Osteoblast (primary cell): ENCODE results near the gene CDC27. TPM values are rescaled to one million over a fixed set of nuclear protein-coding genes. Genes with fewer than 3 reads are reported as not detected.

Source experiments
- DNase-seq: peaks from one replicate; pipeline ENCODE4 v3.0.0; 2011; ENCODE audit warnings: low spot score, mixed read lengths; ENCODE audit not compliant: insufficient read length; ENCODE audit errors: missing footprints
- H2AFZ ChIP-seq: 2 replicates; pipeline ENCODE4 v1.6.0; 2011; ENCODE audit warnings: mild to moderate bottlenecking, low read length
- H3K27ac ChIP-seq: 2 replicates; pipeline ENCODE4 v1.5.1; 2011; ENCODE audit warnings: mild to moderate bottlenecking, low read depth, low read length, moderate library complexity
- H3K27me3 ChIP-seq: 2 replicates; pipeline ENCODE4 v1.6.0; 2012; ENCODE audit warnings: mild to moderate bottlenecking, control low read depth, inconsistent platforms, low read length, moderate library complexity; ENCODE audit not compliant: insufficient read depth
- H3K36me3 ChIP-seq: 2 replicates; pipeline ENCODE4 v1.5.1; 2011; ENCODE audit warnings: mild to moderate bottlenecking, low read length, control low read depth, moderate library complexity; ENCODE audit not compliant: insufficient read depth
- H3K4me1 ChIP-seq: 2 replicates; pipeline ENCODE4 v1.5.1; 2011; ENCODE audit warnings: mild to moderate bottlenecking, low read length, control low read depth, moderate library complexity; ENCODE audit not compliant: insufficient read depth
- H3K4me2 ChIP-seq: 2 replicates; pipeline ENCODE4 v1.6.0; 2011; ENCODE audit warnings: mild to moderate bottlenecking, low read length; ENCODE audit not compliant: insufficient read depth
- H3K4me3 ChIP-seq: fragments of 200-600 bp; sonication (generic); 3 replicates; pipeline ENCODE4 v1.5.1; 2012; ENCODE audit warnings: mild to moderate bottlenecking, low read length, inconsistent platforms; ENCODE audit not compliant: insufficient read depth
- H3K79me2 ChIP-seq: 2 replicates; pipeline ENCODE4 v1.6.0; 2012; ENCODE audit warnings: mild to moderate bottlenecking, low read length, control low read depth, inconsistent platforms; ENCODE audit not compliant: insufficient read depth
- H3K9me3 ChIP-seq: 2 replicates; pipeline ENCODE4 v1.5.1; 2011; ENCODE audit warnings: low read depth, low read length, control low read depth
- H4K20me1 ChIP-seq: 2 replicates; pipeline ENCODE4 v1.6.0; 2012; ENCODE audit warnings: mild to moderate bottlenecking, low read length, control low read depth; ENCODE audit not compliant: insufficient read depth
- total RNA-seq: library from RNA; depleted of rRNA; stranded (reverse); fragments of >200 nt; gene quantifications from 2 replicates; pipeline ENCODE4 v1.2.3, GENCODE V29; 2012
- TF ChIP-seq, protein P1 (sequence below): IDR thresholded peaks from 2 replicates; pipeline ENCODE4 v1.5.1; 2011; ENCODE audit warnings: mild to moderate bottlenecking, low read depth, low read length, moderate library complexity; ENCODE audit errors: extremely low read depth

CDC27 gene
- total RNA-seq, 1 donor, result 80.3 TPM

DNA sequence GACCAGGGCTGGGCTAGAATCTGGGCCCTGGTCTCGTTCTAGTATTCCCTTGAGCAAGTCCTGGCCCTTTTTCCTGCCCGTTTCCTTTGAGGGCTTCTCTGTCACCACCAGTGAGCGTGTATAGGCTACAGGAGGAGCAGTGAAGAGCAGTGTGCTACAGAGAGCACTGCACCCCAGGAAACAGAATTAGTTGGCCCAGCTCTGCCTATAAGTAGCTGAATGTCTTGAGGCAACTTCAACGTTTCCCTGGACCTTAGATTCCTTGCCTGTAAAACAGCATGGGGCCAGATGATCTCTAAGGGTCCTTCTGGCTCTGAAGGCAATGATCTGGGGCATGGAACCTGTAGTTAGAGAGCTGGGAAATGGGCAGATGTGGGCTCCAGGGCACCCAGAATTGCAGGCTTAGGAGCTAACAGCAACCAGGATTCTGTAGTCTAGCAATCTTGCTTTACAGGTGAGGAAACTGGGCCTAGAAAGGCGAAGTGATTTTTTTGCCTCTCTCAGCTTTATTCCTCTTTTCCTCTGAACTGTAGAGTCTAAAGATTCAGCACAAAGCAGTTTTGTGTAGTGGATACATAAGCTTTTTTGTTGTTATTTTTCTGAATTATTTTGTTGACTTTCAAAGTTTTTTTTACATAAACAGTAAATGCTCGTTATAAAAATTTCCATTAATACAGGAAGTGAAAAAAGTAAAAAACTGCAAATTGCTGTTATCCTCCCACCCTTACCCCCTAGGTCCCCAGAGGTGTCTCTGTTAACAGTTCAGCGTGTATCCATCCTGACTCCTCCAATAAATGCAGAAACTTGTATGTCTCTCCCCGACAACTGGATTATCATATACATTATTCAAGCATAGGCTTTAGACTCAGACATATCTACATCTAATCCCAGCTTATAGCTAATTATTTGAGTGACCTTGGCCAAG is 18.3 kb upstream of the CDC27 start:
- H3K4me2 ChIP-seq, result no peak overlapping the region
- DNase-seq, result no peak
- H4K20me1 ChIP-seq, result no peaks in the 10 kb centered on the region
- no peaks in the 10 kb centered on the region for H3K79me2 ChIP-seq
- no peak overlapping the region for H3K4me3 ChIP-seq
- no peak overlapping the region for H2AFZ ChIP-seq
- no peaks in the 10 kb centered on the region for H3K9me3 ChIP-seq
- H3K27me3 ChIP-seq, result no peaks in the 10 kb centered on the region
- H3K36me3 ChIP-seq, result no peaks in the 10 kb centered on the region
- TF ChIP-seq, protein P1, sequence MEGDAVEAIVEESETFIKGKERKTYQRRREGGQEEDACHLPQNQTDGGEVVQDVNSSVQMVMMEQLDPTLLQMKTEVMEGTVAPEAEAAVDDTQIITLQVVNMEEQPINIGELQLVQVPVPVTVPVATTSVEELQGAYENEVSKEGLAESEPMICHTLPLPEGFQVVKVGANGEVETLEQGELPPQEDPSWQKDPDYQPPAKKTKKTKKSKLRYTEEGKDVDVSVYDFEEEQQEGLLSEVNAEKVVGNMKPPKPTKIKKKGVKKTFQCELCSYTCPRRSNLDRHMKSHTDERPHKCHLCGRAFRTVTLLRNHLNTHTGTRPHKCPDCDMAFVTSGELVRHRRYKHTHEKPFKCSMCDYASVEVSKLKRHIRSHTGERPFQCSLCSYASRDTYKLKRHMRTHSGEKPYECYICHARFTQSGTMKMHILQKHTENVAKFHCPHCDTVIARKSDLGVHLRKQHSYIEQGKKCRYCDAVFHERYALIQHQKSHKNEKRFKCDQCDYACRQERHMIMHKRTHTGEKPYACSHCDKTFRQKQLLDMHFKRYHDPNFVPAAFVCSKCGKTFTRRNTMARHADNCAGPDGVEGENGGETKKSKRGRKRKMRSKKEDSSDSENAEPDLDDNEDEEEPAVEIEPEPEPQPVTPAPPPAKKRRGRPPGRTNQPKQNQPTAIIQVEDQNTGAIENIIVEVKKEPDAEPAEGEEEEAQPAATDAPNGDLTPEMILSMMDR, result no peak
- peaks cover 25% of the 10 kb centered on the region for H3K4me1 ChIP-seq
- H3K27ac ChIP-seq, result no peak overlapping the region

DNA sequence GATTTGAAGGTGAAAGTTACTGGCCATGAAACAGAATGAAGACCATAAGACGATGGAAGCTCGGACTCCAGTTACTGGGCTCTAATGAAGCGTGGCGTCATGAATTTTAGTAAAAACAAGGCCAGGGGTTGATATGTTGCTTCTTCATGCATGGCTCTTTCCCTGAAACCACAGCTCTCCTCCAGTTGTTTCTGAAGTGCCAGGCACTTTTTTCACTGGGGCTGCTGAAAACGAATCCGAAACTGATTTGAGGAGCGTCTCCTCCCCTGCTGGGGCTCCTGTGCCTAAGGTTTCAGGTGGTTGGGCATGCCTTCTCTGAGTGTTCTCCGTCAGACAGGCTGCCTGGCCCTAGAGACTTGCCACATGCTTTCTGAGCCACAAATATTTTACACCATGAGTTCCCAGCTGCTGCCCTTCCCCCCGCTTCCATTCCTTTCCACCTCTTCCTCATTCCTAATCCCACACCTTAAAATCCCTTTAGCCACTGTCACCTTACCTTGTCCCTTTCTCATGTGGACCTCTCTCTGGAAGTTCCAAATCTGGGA is 16.4 kb upstream of the CDC27 start:
- peak; percentile 67 for DNase-seq
- peak overlapping the region; percentile 55 for H2AFZ ChIP-seq
- TF ChIP-seq, protein P1, result no peak
- no peaks in the 10 kb centered on the region for H3K9me3 ChIP-seq
- peak overlapping the region; percentile 10 for H3K4me3 ChIP-seq
- peak overlapping the region; percentile 34 for H3K4me2 ChIP-seq
- no peaks in the 10 kb centered on the region for H3K36me3 ChIP-seq
- H3K4me1 ChIP-seq, result peaks cover 25% of the 10 kb centered on the region
- H3K27me3 ChIP-seq, result no peaks in the 10 kb centered on the region
- peak overlapping the region; percentile 25 for H3K27ac ChIP-seq
- no peaks in the 10 kb centered on the region for H4K20me1 ChIP-seq
- H3K79me2 ChIP-seq, result no peaks in the 10 kb centered on the region

DNA sequence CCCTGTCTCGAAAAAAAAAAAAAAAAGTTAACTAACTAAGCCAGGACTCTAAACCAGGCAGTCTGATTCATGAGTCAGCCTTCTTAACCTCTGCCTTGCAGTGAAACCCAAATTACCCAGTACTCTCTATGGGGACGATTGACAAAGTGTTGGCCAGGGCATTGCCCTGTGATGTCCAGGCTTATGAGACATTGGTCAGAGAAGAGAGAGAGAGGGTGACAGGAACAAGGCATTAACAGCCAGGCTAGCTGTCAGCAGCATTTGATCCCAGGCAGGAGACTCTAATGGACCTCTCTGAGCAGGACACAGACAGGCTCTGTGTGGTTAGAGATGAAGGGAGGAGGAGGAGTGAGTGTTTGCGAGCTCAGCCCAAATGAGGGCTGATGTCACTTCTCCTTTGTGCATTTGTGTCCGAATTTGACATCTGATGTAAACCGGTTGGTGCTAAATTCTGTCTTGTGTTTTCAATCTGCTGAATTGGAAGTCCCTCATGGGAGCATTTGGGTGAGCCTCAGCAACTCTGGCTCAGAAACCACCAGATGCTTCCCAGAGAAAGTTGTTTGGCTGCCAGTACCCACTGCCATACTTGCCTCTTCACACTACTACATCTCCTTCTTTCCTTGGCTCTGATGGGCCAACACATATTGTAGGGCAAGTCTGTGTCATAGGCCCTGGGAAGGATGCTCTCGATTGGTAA is 15.8 kb upstream of the CDC27 start:
- no peaks in the 10 kb centered on the region for H3K36me3 ChIP-seq
- peak overlapping the region; percentile 55 for H2AFZ ChIP-seq
- H3K4me3 ChIP-seq, result peak overlapping the region; percentile 10
- peak overlapping the region; percentile 25 for H3K27ac ChIP-seq
- no peaks in the 10 kb centered on the region for H3K27me3 ChIP-seq
- H4K20me1 ChIP-seq, result no peaks in the 10 kb centered on the region
- no peaks in the 10 kb centered on the region for H3K9me3 ChIP-seq
- no peaks in the 10 kb centered on the region for H3K79me2 ChIP-seq
- H3K4me1 ChIP-seq, result peaks cover 25% of the 10 kb centered on the region
- H3K4me2 ChIP-seq, result peak overlapping the region; percentile 34
- DNase-seq, result peak; percentile 51
- TF ChIP-seq, protein P1, result no peak
